Activated T-helper 9 cell treated with anti-CD3 and anti-CD28 coated beads, Interleukin-2, amount 50 U/mL, for 16 hours (primary cell): Measurements from ENCODE around the gene RPIA.
"Not testable (repeated sequence)": the region's sequence is repeated elsewhere in the genome, so short reads cannot be mapped to it uniquely, and the experiment has no call there.

Experiments
- DNase-seq: peaks from one replicate; pipeline ENCODE4 v3.0.0-alpha.2; 2020; ENCODE audit warnings: low read depth

Gene RPIA

GRCh38 chr2:88735853-88736252 lies 44.4 kb downstream of the RPIA start:
- DNase-seq = no peak

GRCh38 chr2:88736437-88736836 lies 45.0 kb downstream of the RPIA start:
- no peak for DNase-seq

- DNase-seq = no peak
These were observed 45.9 kb downstream of the RPIA start for GRCh38 chr2:88737385-88737784.

- DNase-seq = no peak
These were observed 46.8 kb downstream of the RPIA start for GRCh38 chr2:88738271-88738670.

- DNase-seq = peak; percentile 37
These were observed 48.6 kb downstream of the RPIA start for GRCh38 chr2:88739985-88740600.

- no peak for DNase-seq
These were observed 55.5 kb downstream of the RPIA start for GRCh38 chr2:88746929-88747490.

GRCh38 chr2:88747990-88748389 lies 56.5 kb downstream of the RPIA start:
- DNase-seq = no peak

GRCh38 chr2:88751768-88752167 lies 60.3 kb downstream of the RPIA start:
- no peak for DNase-seq

GRCh38 chr2:88753833-88754584 lies 62.5 kb downstream of the RPIA start:
- DNase-seq = no peak

- DNase-seq = no peak
These were observed 63.3 kb downstream of the RPIA start for GRCh38 chr2:88754585-88755320.

- DNase-seq = no peak
These were observed 64.4 kb downstream of the RPIA start for GRCh38 chr2:88755836-88756235.

GRCh38 chr2:88757025-88757424 lies 65.6 kb downstream of the RPIA start:
- no peak for DNase-seq

GRCh38 chr2:88758702-88759101 lies 67.2 kb downstream of the RPIA start:
- not testable (repeated sequence) for DNase-seq

- no peak for DNase-seq
These were observed 69.5 kb downstream of the RPIA start for GRCh38 chr2:88760819-88761598.

GRCh38 chr2:88764141-88764849 lies 72.8 kb downstream of the RPIA start:
- no peak for DNase-seq

- DNase-seq = no peak
These were observed 73.3 kb downstream of the RPIA start for GRCh38 chr2:88764850-88765153.

GRCh38 chr2:88765154-88765888 lies 73.8 kb downstream of the RPIA start:
- no peak for DNase-seq

GRCh38 chr2:88765889-88766481 lies 74.5 kb downstream of the RPIA start:
- DNase-seq = not testable (repeated sequence)

- no peak for DNase-seq
These were observed 78.5 kb downstream of the RPIA start for GRCh38 chr2:88770016-88770415.
